Measurements from ENCODE around the gene TMCC1. TPM values are rescaled to one million over a fixed set of nuclear protein-coding genes. Genes with fewer than 3 reads are reported as not detected.

The TMCC1 gene
- total and polyA plus RNA-seq, 10 of the 15 experiments (the other 5 are each of a cell fraction or from before 2014, with no cell fraction given) = 2.3 to 21.1 (median 8.4) TPM

GRCh38 chr3:129749692-129750091, 143.8 kb downstream of the TMCC1 start:
- no TSS peak for BruUV-seq (replicated peaks)
- POLR2A ChIA-PET = interaction anchor here (0.6 kb wide), 1 partner anchor 16 kb away, joined by 3 read pairs; no protein-coding TSS in a partner anchor
- no peak for FAIRE-seq

GRCh38 chr3:129747992-129748391, 145.5 kb downstream of the TMCC1 start:
- CTCF ChIA-PET = no interaction called here
- RAD21 ChIA-PET (ENCODE audit: unreplicated experiment) = no interaction called here
- no peaks in the 10 kb centered on the region for H4K20me1 ChIP-seq (ENCODE audit: control insufficient read depth, insufficient read depth)
- 100% methylated on average over 3 of the region's 3 CpGs for WGBS (ENCODE audit: insufficient coverage, insufficient replicate concordance, low lambda C conversion rate, missing lambda C conversion rate)
- DNase-seq (ENCODE audit: low read depth, low spot score) (no peak), FAIRE-seq (no peak), ATAC-seq (no peak)
- in situ Hi-C loops (cut with MboI) = no loop called here
- no peak overlapping the region for H3K27ac ChIP-seq (ENCODE audit: control insufficient read depth, insufficient read depth)
- POLR2A ChIA-PET = no interaction called here
- no peak overlapping the region for H3K4me3 ChIP-seq
- SMC1A ChIA-PET (ENCODE audit: uncharacterized antibody, unreplicated experiment) = interaction anchor here (0.8 to 0.9 kb wide), 2 partner anchors 16 to 77 kb away, joined by 3 to 4 read pairs; no protein-coding TSS in a partner anchor
- H2AFZ ChIP-seq (ENCODE audit: control insufficient read depth, low read depth, low read length) = no peak overlapping the region
- peaks cover 3% of the 10 kb centered on the region; the same call in 2 of the 3 replicates for H3K9me3 ChIP-seq (replicated peaks; ENCODE audit: control insufficient read depth, insufficient read depth, low read length)
- no peaks in the 10 kb centered on the region for H3K27me3 ChIP-seq (replicated peaks in 1 of 2; ENCODE audit: control insufficient read depth in 2 of 2, insufficient read depth in 2 of 2, low read length in 1 of 2)
- intact Hi-C loops (cut with micrococcal nuclease; ENCODE audit: unreplicated experiment) = no loop called here
- no peaks in the 10 kb centered on the region for H3K36me3 ChIP-seq (ENCODE audit: control insufficient read depth in 2 of 2, insufficient read depth in 2 of 2, low read length in 1 of 2)
- no peaks in the 10 kb centered on the region for H3K4me1 ChIP-seq (ENCODE audit: control insufficient read depth, insufficient read depth, low read length)
- no peak overlapping the region for H3K4me2 ChIP-seq (ENCODE audit: control insufficient read depth, insufficient read depth)
- no peak overlapping the region for H3K9ac ChIP-seq (ENCODE audit: control insufficient read depth, insufficient read depth, low read length)
- no TSS peak for BruUV-seq (replicated peaks)
- H3K79me2 ChIP-seq (ENCODE audit: control insufficient read depth, insufficient read depth, low read length) = no peaks in the 10 kb centered on the region
- TF ChIP-seq POU2F2 (IDR thresholded peaks at IDR 0.05; ENCODE audit: borderline replicate concordance, low read depth, low read length) (no peak), SUPT20H (IDR thresholded peaks at IDR 0.05; ENCODE audit: borderline replicate concordance, control insufficient read depth, low read depth, low read length) (no peak), MEF2A (IDR thresholded peaks at IDR 0.05; ENCODE audit: insufficient read depth, low read depth, low read length) (no peak), PRDM15 (CRISPR knock-in tag; IDR thresholded peaks at IDR 0.05) (no peak), MTA3 (IDR thresholded peaks at IDR 0.05; ENCODE audit: borderline replicate concordance, low read length) (no peak), ETV6 (conservative IDR thresholded peaks at IDR 0.05 in 1 of 2, IDR thresholded peaks at IDR 0.05 in 1 of 2; ENCODE audit: borderline replicate concordance in 1 of 2, low read depth in 1 of 2) (no peak), CHD1 (IDR thresholded peaks at IDR 0.05; ENCODE audit: low read depth, low read length) (no peak), NKRF (conservative IDR thresholded peaks at IDR 0.05) (no peak)

More at GRCh38 chr3:129749692-129750091, 143.8 kb downstream of the TMCC1 start:
- Histone ChIP-seq H2AFZ (ENCODE audit: control insufficient read depth, low read depth, low read length) (no peak overlapping the region), H4K20me1 (ENCODE audit: control insufficient read depth, insufficient read depth) (no peaks in the 10 kb centered on the region), H3K36me3 (ENCODE audit: control insufficient read depth in 2 of 2, insufficient read depth in 2 of 2, low read length in 1 of 2) (no peaks in the 10 kb centered on the region), H3K9me3 (replicated peaks; ENCODE audit: control insufficient read depth, insufficient read depth, low read length) (peaks cover 5% of the 10 kb centered on the region), H3K4me2 (ENCODE audit: control insufficient read depth, insufficient read depth) (no peak overlapping the region; the same call in 1 of the 2 replicates), H3K79me2 (ENCODE audit: control insufficient read depth, insufficient read depth, low read length) (no peaks in the 10 kb centered on the region), H3K27ac (ENCODE audit: control insufficient read depth, insufficient read depth) (no peak overlapping the region), H3K27me3 (replicated peaks in 1 of 2; ENCODE audit: control insufficient read depth in 2 of 2, insufficient read depth in 2 of 2, low read length in 1 of 2) (no peaks in the 10 kb centered on the region), H3K4me1 (ENCODE audit: control insufficient read depth, insufficient read depth, low read length) (no peaks in the 10 kb centered on the region), H3K9ac (ENCODE audit: control insufficient read depth, insufficient read depth, low read length) (no peak overlapping the region), H3K4me3 (no peak overlapping the region)
- no peak for DNase-seq (ENCODE audit: low read depth, low spot score)
- ChIA-PET SMC1A (ENCODE audit: uncharacterized antibody, unreplicated experiment) (interaction anchor here (1.2 kb wide), 1 partner anchor 26 kb away, joined by 3 read pairs; no protein-coding TSS in a partner anchor), RAD21 (ENCODE audit: unreplicated experiment) (no interaction called here), CTCF (interaction anchor here (0.8 kb wide), 1 partner anchor 9 kb away, joined by 3 read pairs; no protein-coding TSS in a partner anchor)
- in situ Hi-C loops (cut with MboI) = no loop called here
- TF ChIP-seq RCOR1 (conservative IDR thresholded peaks at IDR 0.05; ENCODE audit: low read depth, low read length) (no peak), RUNX3 (IDR thresholded peaks at IDR 0.05; ENCODE audit: low read length) (peak; percentile 25; the same call in 1 of the 2 replicates), FOXM1 (IDR thresholded peaks at IDR 0.05; ENCODE audit: low read depth, low read length) (peak; percentile 31; the same call in 1 of the 2 replicates), NFIC (IDR thresholded peaks at IDR 0.05; ENCODE audit: low read depth, low read length) (peak; percentile 63; the same call in 1 of the 2 replicates), CHD1 (IDR thresholded peaks at IDR 0.05; ENCODE audit: low read depth, low read length) (no peak), SPI1 (IDR thresholded peaks at IDR 0.05; ENCODE audit: borderline replicate concordance, insufficient read depth, low read depth, low read length) (no peak), JUNB (IDR thresholded peaks at IDR 0.05) (peak; percentile 86)
- no peak for ATAC-seq
- intact Hi-C loops (cut with micrococcal nuclease; ENCODE audit: unreplicated experiment) = no loop called here

Data from GM12878 (cell line).